Measurements from ENCODE around the gene UPP1. TPM values are rescaled to one million over a fixed set of nuclear protein-coding genes. Genes with fewer than 3 reads are reported as not detected.

Gene UPP1
- 100 to 1,000 TPM in 1 of 2 donors, 10 to 100 TPM in 1; 93.2 to 145 TPM for total RNA-seq

GRCh38 chr7:48089046-48090003 is at the start of gene UPP1:
TSS of gene UPP1 (plus strand) at chr7:48089265. CDS start at chr7:48094784, 5,519 bp downstream.
- no peaks in the 10 kb centered on the region for H3K27me3 Mint-ChIP-seq
- H3K36me3 Mint-ChIP-seq: peaks cover 24% of the 10 kb centered on the region
- no peaks in the 10 kb centered on the region for H3K9me3 Mint-ChIP-seq
- ATAC-seq (peak; percentile 87 to 88), DNase-seq (ENCODE audit: low spot score) (peak; percentile 82)
- peak within 1 kb of the TSS; percentile 91 for H3K4me3 Mint-ChIP-seq
- peak within 1 kb of the TSS; percentile 97 to 100 for H3K27ac Mint-ChIP-seq
- peaks cover 70 to 76% of the 10 kb centered on the region in 2 donors for H3K4me1 Mint-ChIP-seq (ENCODE audit: low read depth in 2 of 2)

GRCh38 chr7:48040944-48041652 is 48.0 kb upstream of the UPP1 start:
- Mint-ChIP-seq H3K27me3 (peaks cover 4 to 12% of the 10 kb centered on the region in 2 donors), H3K36me3 (no peaks in the 10 kb centered on the region), H3K27ac (peak overlapping the region; percentile 42 to 70), H3K4me3 (peak overlapping the region; percentile 32), H3K4me1 (ENCODE audit: low read depth in 2 of 2) (peaks cover 24 to 31% of the 10 kb centered on the region in 2 donors), H3K9me3 (no peaks in the 10 kb centered on the region)
- DNase-seq (ENCODE audit: low spot score) (no peak), ATAC-seq (no peak)

- Mint-ChIP-seq H3K27ac (peak overlapping the region; percentile 42 to 70), H3K36me3 (no peaks in the 10 kb centered on the region), H3K9me3 (no peaks in the 10 kb centered on the region), H3K27me3 (peaks cover 3 to 7% of the 10 kb centered on the region in 2 donors), H3K4me3 (no peak overlapping the region), H3K4me1 (ENCODE audit: low read depth in 2 of 2) (peaks cover 26 to 32% of the 10 kb centered on the region in 2 donors)
- no peak for DNase-seq (ENCODE audit: low spot score)
- ATAC-seq: no peak
These were observed 47.5 kb upstream of the UPP1 start for GRCh38 chr7:48041653-48041970.

- Mint-ChIP-seq H3K27me3 (peaks cover 0 to 1% of the 10 kb centered on the region in 2 donors), H3K4me1 (ENCODE audit: low read depth in 2 of 2) (peaks cover 26 to 38% of the 10 kb centered on the region in 2 donors), H3K4me3 (no peak overlapping the region), H3K27ac (peak overlapping the region in 1 of 2 donors; percentile 70), H3K36me3 (no peaks in the 10 kb centered on the region), H3K9me3 (no peaks in the 10 kb centered on the region)
- ATAC-seq (no peak), DNase-seq (ENCODE audit: low spot score) (no peak)
These were observed 46.8 kb upstream of the UPP1 start for GRCh38 chr7:48042216-48042615.

GRCh38 chr7:48042636-48043035 is 46.4 kb upstream of the UPP1 start:
- Mint-ChIP-seq H3K27me3 (no peaks in the 10 kb centered on the region), H3K9me3 (no peaks in the 10 kb centered on the region), H3K36me3 (no peaks in the 10 kb centered on the region), H3K4me1 (ENCODE audit: low read depth in 2 of 2) (peaks cover 26 to 38% of the 10 kb centered on the region in 2 donors), H3K27ac (peak overlapping the region in 1 of 2 donors; percentile 70), H3K4me3 (no peak overlapping the region)
- ATAC-seq (no peak), DNase-seq (ENCODE audit: low spot score) (no peak)

GRCh38 chr7:48045195-48045765 is 43.8 kb upstream of the UPP1 start:
- Mint-ChIP-seq H3K27ac (peak overlapping the region in 1 of 2 donors; percentile 77), H3K27me3 (no peaks in the 10 kb centered on the region), H3K4me3 (no peak overlapping the region), H3K4me1 (ENCODE audit: low read depth in 2 of 2) (peaks cover 35 to 38% of the 10 kb centered on the region in 2 donors), H3K9me3 (no peaks in the 10 kb centered on the region), H3K36me3 (no peaks in the 10 kb centered on the region)
- DNase-seq (ENCODE audit: low spot score): no peak
- ATAC-seq: no peak

GRCh38 chr7:48046458-48046857 is 42.6 kb upstream of the UPP1 start:
- peak in 1 of 2 donors; percentile 46 for ATAC-seq
- H3K27ac Mint-ChIP-seq: peak overlapping the region; percentile 21 to 77
- no peaks in the 10 kb centered on the region for H3K27me3 Mint-ChIP-seq
- DNase-seq (ENCODE audit: low spot score): no peak
- no peaks in the 10 kb centered on the region for H3K9me3 Mint-ChIP-seq
- H3K4me1 Mint-ChIP-seq (ENCODE audit: low read depth in 2 of 2): peaks cover 31 to 33% of the 10 kb centered on the region in 2 donors
- H3K36me3 Mint-ChIP-seq: no peaks in the 10 kb centered on the region
- peak overlapping the region; percentile 24 for H3K4me3 Mint-ChIP-seq

GRCh38 chr7:48048113-48048512 is 41.0 kb upstream of the UPP1 start:
- Mint-ChIP-seq H3K4me1 (ENCODE audit: low read depth in 2 of 2) (peaks cover 23 to 28% of the 10 kb centered on the region in 2 donors), H3K4me3 (no peak overlapping the region), H3K9me3 (no peaks in the 10 kb centered on the region), H3K27ac (no peak overlapping the region), H3K27me3 (no peaks in the 10 kb centered on the region), H3K36me3 (no peaks in the 10 kb centered on the region)
- DNase-seq (ENCODE audit: low spot score): no peak
- no peak for ATAC-seq

GRCh38 chr7:48049850-48050249 is 39.2 kb upstream of the UPP1 start:
- no peak for ATAC-seq
- Mint-ChIP-seq H3K9me3 (no peaks in the 10 kb centered on the region), H3K4me1 (ENCODE audit: low read depth in 2 of 2) (peaks cover 23 to 26% of the 10 kb centered on the region in 2 donors), H3K4me3 (no peak overlapping the region), H3K27ac (peak overlapping the region in 1 of 2 donors; percentile 40), H3K27me3 (no peaks in the 10 kb centered on the region), H3K36me3 (no peaks in the 10 kb centered on the region)
- no peak for DNase-seq (ENCODE audit: low spot score)

GRCh38 chr7:48052748-48053147 is 36.3 kb upstream of the UPP1 start:
- Mint-ChIP-seq H3K4me1 (ENCODE audit: low read depth in 2 of 2) (peaks cover 0 to 10% of the 10 kb centered on the region in 2 donors), H3K27me3 (no peaks in the 10 kb centered on the region), H3K36me3 (peaks cover 8% of the 10 kb centered on the region), H3K4me3 (no peak overlapping the region), H3K27ac (no peak overlapping the region), H3K9me3 (no peaks in the 10 kb centered on the region)
- ATAC-seq (no peak), DNase-seq (ENCODE audit: low spot score) (no peak)

- Mint-ChIP-seq H3K9me3 (no peaks in the 10 kb centered on the region), H3K27ac (no peak overlapping the region), H3K36me3 (peaks cover 8% of the 10 kb centered on the region), H3K27me3 (no peaks in the 10 kb centered on the region), H3K4me3 (no peak overlapping the region), H3K4me1 (ENCODE audit: low read depth in 2 of 2) (peaks cover 0 to 10% of the 10 kb centered on the region in 2 donors)
- ATAC-seq (no peak), DNase-seq (ENCODE audit: low spot score) (no peak)
These were observed 35.3 kb upstream of the UPP1 start for GRCh38 chr7:48053736-48054135.

- Mint-ChIP-seq H3K4me3 (no peak overlapping the region), H3K27ac (no peak overlapping the region), H3K36me3 (peaks cover 13% of the 10 kb centered on the region)
These were observed 30.1 kb upstream of the UPP1 start for GRCh38 chr7:48058990-48059389.

GRCh38 chr7:48059706-48060105 is 29.4 kb upstream of the UPP1 start:
- H3K36me3 Mint-ChIP-seq: peaks cover 13% of the 10 kb centered on the region
- H3K9me3 Mint-ChIP-seq: peaks cover 4% of the 10 kb centered on the region
- DNase-seq (ENCODE audit: low spot score): no peak
- H3K4me1 Mint-ChIP-seq (ENCODE audit: low read depth in 2 of 2): peaks cover 5 to 6% of the 10 kb centered on the region in 2 donors
- peaks cover 0 to 5% of the 10 kb centered on the region in 2 donors for H3K27me3 Mint-ChIP-seq
- ATAC-seq: no peak
- no peak overlapping the region for H3K27ac Mint-ChIP-seq
- H3K4me3 Mint-ChIP-seq: no peak overlapping the region

More at GRCh38 chr7:48058990-48059389, 30.1 kb upstream of the UPP1 start:
- DNase-seq (ENCODE audit: low spot score) (no peak), ATAC-seq (no peak)
- H3K4me1 Mint-ChIP-seq (ENCODE audit: low read depth in 2 of 2): peaks cover 5 to 6% of the 10 kb centered on the region in 2 donors
- H3K9me3 Mint-ChIP-seq: peaks cover 4% of the 10 kb centered on the region
- peaks cover 0 to 5% of the 10 kb centered on the region in 2 donors for H3K27me3 Mint-ChIP-seq

Data from natural killer cell treated with Interleukin-12 subunit alpha and Interleukin-12 subunit beta and Interleukin-15 and Interleukin-18, amount 100 ng/mL, for 72 hours (primary cell).